GM21423 (cell line): Measurements from ENCODE around the gene PLAC8.
A peak's percentile ranks its signal among the peaks of the same experiment; 100 is the strongest.
"Not testable (repeated sequence)": the region's sequence is repeated elsewhere in the genome, so short reads cannot be mapped to it uniquely, and the experiment has no call there.

Source experiments
- ATAC-seq: cut with Tn5 transposase; IDR thresholded peaks from one replicate; pipeline ENCODE4 v1.9.1; 2021; ENCODE audit warnings: mild to moderate bottlenecking, moderate library complexity; ENCODE audit not compliant: unreplicated experiment

PLAC8 gene

GRCh38 chr4:83114576-83114975, at the start of gene PLAC8:
PLAC8 (minus strand) TSS chr4:83114729; CDS start chr4:83107921, 6,808 bp downstream.
- ATAC-seq = peak; percentile 43

GRCh38 chr4:83153417-83153816, 38.9 kb upstream of the PLAC8 start:
- no peak for ATAC-seq

GRCh38 chr4:83152746-83153145, 38.2 kb upstream of the PLAC8 start:
- no peak for ATAC-seq

GRCh38 chr4:83151651-83152050, 37.1 kb upstream of the PLAC8 start:
- ATAC-seq = no peak

- no peak for ATAC-seq
Measured at GRCh38 chr4:83150653-83151330, 36.3 kb upstream of the PLAC8 start.

GRCh38 chr4:83149865-83150652, 35.5 kb upstream of the PLAC8 start:
- no peak for ATAC-seq

GRCh38 chr4:83146841-83147240, 32.3 kb upstream of the PLAC8 start:
- ATAC-seq = no peak

- not testable (repeated sequence) for ATAC-seq
Measured at GRCh38 chr4:83145776-83146175, 31.2 kb upstream of the PLAC8 start.

GRCh38 chr4:83139514-83140156, 25.1 kb upstream of the PLAC8 start:
- no peak for ATAC-seq

- peak; percentile 59 for ATAC-seq
Measured at GRCh38 chr4:83138946-83139345, 24.4 kb upstream of the PLAC8 start.

GRCh38 chr4:83132065-83132464, 17.5 kb upstream of the PLAC8 start:
- ATAC-seq = no peak

- no peak for ATAC-seq
Measured at GRCh38 chr4:83129264-83129663, 14.7 kb upstream of the PLAC8 start.

GRCh38 chr4:83128240-83128929, 13.9 kb upstream of the PLAC8 start:
- ATAC-seq = no peak

- ATAC-seq = no peak
Measured at GRCh38 chr4:83125738-83126141, 11.2 kb upstream of the PLAC8 start.

- peak; percentile 77 for ATAC-seq
Measured at GRCh38 chr4:83124111-83124780, 9.7 kb upstream of the PLAC8 start.

- no peak for ATAC-seq
Measured at GRCh38 chr4:83121246-83121645, 6.7 kb upstream of the PLAC8 start.

GRCh38 chr4:83118869-83119268, 4.3 kb upstream of the PLAC8 start:
- ATAC-seq = no peak

GRCh38 chr4:83115656-83116285, 1.2 kb upstream of the PLAC8 start:
- ATAC-seq = no peak

GRCh38 chr4:83115000-83115399, 471 bp upstream of the PLAC8 start:
- ATAC-seq = no peak

GRCh38 chr4:83113429-83113786, 1.1 kb downstream of the PLAC8 start:
- ATAC-seq = no peak
